GM20431 (cell line): ENCODE data around the gene NT5C2.

Source experiments
- in situ Hi-C: fragments of 300-500 bp; cut with MseI, MboI; formaldehyde crosslinking; loops from one replicate; pipeline ENCODE4 v1.15.0; 2020; ENCODE audit warnings: low sequenced_read_pairs; ENCODE audit not compliant: unreplicated experiment

NT5C2 gene

DNA sequence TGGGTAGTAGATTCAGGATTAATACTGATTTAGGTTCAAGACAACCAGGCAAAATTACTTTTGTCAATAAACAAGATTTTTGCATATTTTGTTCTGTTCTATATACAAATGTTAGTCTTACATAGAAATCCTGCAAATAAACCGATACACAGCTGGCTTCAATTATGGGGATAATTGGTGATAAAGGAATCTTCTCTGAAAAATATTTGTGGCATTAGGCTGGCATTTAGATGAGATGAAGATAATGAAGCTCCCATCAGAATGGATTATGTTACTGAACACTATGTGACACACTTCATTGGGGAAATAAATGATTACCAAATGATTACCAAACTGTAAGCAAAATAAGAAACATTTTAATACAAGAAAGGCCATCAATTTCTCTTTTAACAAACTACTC lies 65.8 kb downstream of the NT5C2 start:
- in situ Hi-C loops = no loop called here

DNA sequence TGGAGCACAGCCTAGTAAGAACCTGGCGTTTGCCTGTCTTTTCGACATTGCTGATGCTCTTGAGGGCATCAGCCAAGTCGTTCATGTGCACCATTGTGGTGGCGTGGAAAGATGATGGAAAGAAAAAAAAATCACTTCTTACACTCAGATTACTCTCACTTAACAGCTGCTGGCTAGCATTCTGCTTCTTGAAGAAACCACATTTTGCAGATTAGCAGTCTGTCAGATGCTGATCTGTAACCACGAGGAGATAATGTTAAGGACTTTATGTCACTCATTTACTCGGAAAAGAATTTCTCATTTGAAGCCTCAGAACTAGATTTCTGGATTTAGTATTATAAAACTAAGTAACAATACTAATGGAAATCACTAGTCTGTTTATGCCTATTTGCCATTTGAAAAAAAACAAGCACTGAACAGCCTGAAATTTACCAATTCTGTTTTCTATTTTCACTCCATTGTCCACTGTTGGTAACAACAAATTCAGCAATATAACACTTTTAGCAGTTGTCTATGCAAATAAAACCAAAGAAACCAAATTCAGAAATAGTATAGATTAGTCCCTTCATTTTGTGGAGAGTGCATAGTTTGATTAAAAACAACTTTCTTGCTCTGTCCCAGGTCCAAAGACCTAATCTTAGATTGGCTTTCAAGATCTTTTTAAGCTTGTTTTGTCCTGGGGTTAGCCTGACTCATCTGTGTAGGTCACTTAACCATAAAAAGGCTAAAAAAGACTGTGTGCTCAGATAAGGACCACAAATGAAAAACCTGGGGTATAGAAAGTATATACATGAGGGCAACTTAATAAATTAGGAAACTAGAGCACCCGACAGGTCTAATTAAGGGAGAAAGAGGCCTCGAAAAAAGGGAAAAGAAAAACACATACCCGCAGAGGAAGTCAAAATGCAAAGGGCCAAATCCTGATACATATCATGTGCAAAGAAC lies 67.5 kb downstream of the NT5C2 start:
- in situ Hi-C loops = no loop called here

DNA sequence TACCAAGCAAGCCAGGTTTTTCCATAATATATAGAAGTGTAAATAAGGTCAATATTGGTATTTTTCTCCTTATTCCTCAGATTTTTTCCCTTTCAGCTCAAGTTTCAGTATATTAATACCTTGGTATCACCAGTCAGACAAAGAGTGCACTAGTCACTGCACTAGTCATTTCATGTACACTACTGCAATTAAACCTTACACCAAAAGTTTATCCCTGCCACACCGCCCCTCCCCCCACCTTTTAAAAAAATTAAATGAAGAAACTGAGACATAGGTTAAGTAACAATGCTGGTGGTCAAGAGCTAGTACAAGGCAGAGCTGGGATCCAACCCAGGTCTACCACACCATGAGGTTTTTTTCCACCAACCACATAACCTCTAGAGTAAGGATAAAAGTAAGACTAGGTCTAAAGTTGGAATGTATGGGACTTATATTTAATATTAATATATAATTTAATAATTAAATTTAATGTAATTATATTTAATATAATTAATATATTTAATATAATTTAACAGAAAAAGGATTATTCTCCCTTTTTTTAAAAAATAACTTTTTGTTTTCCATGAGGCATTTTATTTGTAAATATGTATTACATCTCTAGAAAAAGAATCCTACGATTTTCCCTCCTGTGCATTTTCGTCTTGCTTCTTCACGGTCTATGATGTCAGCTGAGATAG lies 68.5 kb downstream of the NT5C2 start:
- in situ Hi-C loops = no loop called here

DNA sequence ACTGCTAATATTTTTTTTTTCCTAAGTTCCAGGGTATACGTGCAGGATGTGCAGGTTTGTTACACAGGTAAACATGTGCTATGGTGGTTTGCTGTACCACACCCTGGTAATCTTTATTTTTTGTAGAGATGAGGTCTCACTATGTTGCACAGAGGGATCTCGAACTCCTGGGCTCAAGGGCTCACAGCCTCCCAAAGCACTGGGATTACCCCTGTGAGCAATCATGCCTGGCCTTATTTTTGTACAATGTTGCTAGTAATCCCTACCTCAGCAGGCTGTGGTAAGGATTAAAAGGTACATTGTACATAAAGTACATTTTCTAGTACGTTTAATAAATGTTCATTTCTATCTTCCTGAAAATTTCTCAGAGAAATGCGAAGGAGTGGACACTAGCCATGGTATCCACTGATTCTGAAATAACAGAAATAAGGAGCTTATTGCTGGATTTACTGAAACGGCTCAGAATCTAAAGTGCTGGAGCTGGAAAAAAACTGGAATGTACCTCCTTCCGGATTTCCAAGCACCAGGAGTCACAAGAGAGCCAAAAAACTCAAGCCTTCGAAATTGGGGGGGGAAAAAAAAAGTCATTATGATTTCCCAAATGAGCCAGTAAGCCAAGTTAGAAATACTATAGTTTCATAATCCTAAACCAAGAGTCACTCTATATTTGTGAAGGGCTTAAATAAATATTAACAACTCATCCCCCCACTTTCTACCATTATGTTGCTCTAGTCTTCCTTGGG lies 69.6 kb downstream of the NT5C2 start:
- in situ Hi-C loops = no loop called here

DNA sequence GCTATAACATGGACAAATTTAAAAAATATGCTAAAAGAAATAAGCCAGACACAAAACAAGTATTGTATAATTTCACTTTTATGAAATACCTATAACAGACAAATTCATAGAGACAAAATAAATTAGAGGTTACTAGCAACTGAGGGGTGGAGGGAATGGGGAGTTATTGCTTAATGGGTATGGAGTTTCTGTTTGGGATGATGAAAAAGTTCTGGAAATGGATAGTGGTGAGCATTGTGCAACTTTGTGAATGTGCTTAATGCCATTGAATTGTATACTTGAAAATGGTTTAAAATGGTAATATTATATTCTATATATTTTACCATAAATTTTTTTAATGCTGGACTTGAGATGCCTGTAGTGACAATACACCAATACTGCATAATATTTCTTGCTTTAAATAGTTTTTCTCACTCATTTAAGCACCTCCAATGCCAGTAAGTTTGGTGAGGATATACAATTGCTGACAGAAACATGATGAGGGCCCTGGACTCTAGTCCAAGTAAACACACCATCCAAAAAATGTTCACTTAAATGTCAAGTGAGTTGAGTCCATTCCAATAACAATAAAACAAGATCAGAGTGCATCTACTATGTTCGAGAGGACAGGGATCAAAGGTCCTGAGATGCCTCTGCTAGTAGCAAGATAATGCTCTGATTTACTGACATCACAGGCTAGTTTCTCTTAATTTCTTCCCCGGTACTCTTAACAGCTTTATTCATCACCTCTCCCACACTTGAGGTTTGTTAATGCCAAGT lies 71.9 kb downstream of the NT5C2 start:
- in situ Hi-C loops = no loop called here

- in situ Hi-C loops = no loop called here
Observed at GRCh38 chr10:103120546-103120945, 72.5 kb downstream of the NT5C2 start.

GRCh38 chr10:103117247-103117646 lies 75.8 kb downstream of the NT5C2 start:
- in situ Hi-C loops = no loop called here

GRCh38 chr10:103114876-103115275 lies 78.2 kb downstream of the NT5C2 start:
- in situ Hi-C loops = no loop called here

- in situ Hi-C loops = no loop called here
Observed at GRCh38 chr10:103111918-103112877, 80.9 kb downstream of the NT5C2 start.

DNA sequence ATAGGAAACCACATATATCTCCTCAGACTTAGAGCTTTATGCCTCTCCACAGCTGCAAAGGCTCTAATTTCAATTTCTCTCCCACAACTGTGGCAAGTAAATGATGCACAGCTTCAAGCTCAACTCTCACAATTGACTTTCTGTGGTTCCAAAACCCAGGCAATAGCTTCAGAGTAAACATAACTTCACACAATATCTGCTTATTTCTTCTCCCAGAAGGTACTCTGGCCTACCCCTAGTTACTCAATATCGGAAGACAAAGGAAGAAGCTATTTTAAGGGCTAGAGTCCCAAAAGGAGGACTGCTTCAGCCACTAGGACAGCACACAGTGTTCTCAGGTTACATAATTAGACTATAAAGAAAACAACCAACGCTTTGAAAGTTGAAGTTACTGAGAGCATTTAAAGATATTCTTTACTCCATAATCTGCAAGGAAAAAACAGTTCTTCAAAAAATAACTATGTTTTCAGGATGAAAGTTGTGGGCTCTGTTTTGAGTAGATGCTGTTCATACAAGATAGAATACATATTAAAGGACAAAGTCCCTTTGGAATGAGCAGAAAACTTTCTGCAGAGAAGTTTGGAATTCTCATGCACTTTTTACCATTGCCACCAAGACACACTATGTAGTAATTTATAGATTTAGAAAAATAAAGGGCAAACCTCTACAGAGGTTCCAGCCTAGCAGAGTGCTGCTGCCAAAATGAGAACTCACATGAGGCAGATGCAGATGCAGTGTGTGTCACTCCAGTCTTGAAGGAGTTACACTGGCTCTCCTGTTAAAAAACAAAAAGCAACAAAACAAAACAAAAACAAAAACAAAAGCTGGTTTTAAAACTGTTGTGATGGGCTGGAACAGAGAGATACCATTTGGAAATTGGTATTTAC lies 81.8 kb downstream of the NT5C2 start:
- in situ Hi-C loops = no loop called here

- in situ Hi-C loops = no loop called here
Observed at GRCh38 chr10:103110407-103110806, 82.7 kb downstream of the NT5C2 start.

GRCh38 chr10:103109821-103110220 lies 83.3 kb downstream of the NT5C2 start:
- in situ Hi-C loops = no loop called here

DNA sequence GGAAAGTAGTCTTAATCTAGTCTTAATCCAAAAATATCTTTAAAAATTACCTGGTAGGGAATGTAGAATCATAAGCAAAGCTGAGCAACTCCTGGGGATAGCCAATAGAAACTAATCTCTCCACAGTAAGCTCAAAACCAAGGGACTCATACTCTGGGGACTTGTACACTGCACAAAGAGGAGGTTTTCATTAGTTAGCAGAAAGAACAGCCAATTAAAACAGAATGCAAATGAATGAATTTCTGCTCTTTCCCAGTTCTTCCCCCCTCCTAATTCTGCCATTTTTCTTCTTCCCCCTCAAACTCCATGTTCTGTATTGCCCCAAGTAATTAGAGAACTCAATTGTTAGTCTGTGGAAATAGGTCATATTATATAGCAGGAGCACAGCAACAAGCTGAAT lies 86.5 kb downstream of the NT5C2 start:
- in situ Hi-C loops = no loop called here

- in situ Hi-C loops = no loop called here
Observed at GRCh38 chr10:103105462-103105861, 87.6 kb downstream of the NT5C2 start.

DNA sequence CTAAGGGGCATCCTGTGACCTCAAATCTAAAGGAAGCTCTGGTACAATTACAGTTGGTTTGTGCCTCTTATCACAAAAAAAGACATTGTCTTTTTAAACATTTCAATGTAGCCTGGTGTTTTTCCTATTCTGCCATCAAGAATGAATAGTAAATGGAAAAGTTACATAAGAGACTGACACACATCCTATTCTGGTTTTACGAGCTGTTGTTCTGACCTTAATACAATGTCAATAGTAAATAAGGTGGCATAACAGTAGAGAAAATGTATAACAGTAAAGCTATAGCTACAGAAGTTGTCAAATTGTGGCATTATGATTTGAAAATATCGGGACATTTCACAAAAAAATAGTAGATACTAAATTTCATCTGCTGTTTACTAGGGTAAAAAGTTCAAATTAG lies 88.4 kb downstream of the NT5C2 start:
- in situ Hi-C loops = no loop called here

- in situ Hi-C loops = no loop called here
Observed at GRCh38 chr10:103103989-103104388, 89.1 kb downstream of the NT5C2 start.

- in situ Hi-C loops = no loop called here
Observed at GRCh38 chr10:103102195-103102594, 90.9 kb downstream of the NT5C2 start.

- in situ Hi-C loops = no loop called here
Observed at GRCh38 chr10:103100620-103101019, 92.5 kb downstream of the NT5C2 start.
